ENCODE results near the gene EIF4EBP3. TPM values are rescaled to one million over a fixed set of nuclear protein-coding genes. Genes with fewer than 3 reads are reported as not detected.

The EIF4EBP3 gene
- total and polyA plus RNA-seq, 4 donors, result 1.4 to 55.8 (median 8.0) TPM

- Histone ChIP-seq H3K27me3 (ENCODE audit: control insufficient read depth in 4 of 4, insufficient read depth in 4 of 4, low read length in 3 of 4) (no peaks in the 10 kb centered on the region), H3K36me3 (ENCODE audit: control insufficient read depth in 4 of 4, insufficient read depth in 3 of 4, low read depth in 1 of 4, low read length in 3 of 4) (peaks cover 1 to 12% (median 8%) of the 10 kb centered on the region in 4 donors), H3K9me3 (ENCODE audit: control insufficient read depth in 4 of 4, low read length in 3 of 4) (no peaks in the 10 kb centered on the region), H3K9ac (ENCODE audit: low read depth in 1 of 2, low read length in 2 of 2) (no peak overlapping the region), H3K4me3 (ENCODE audit: low read depth in 1 of 3, low read length in 3 of 3) (no peak overlapping the region), H3K27ac (ENCODE audit: low read depth in 1 of 2, low read length in 2 of 2) (no peak overlapping the region), H3K4me1 (ENCODE audit: control insufficient read depth in 4 of 4, insufficient read depth in 4 of 4, low read length in 3 of 4) (peaks cover 0 to 26% (median 8%) of the 10 kb centered on the region in 4 donors)
- no peak for DNase-seq (ENCODE audit: low spot score)
- whole genome bisulfite sequencing, result 90% methylated on average over 1 of the region's 1 CpG
- no peak for TF ChIP-seq JUND (IDR thresholded peaks at IDR 0.05)
- no peak for TF ChIP-seq HNF4A (conservative IDR thresholded peaks at IDR 0.05)
- no peak for TF ChIP-seq TAF1 (conservative IDR thresholded peaks at IDR 0.05)
- TF ChIP-seq YY1 (IDR thresholded peaks at IDR 0.05), result no peak
- no peak for TF ChIP-seq NR2F2 (IDR thresholded peaks at IDR 0.05)
- no peak for TF ChIP-seq RXRA (IDR thresholded peaks at IDR 0.05)
- no peak for TF ChIP-seq MAX (IDR thresholded peaks at IDR 0.05)
- no peak for TF ChIP-seq GABPA (IDR thresholded peaks at IDR 0.05 in 1 of 2, conservative IDR thresholded peaks at IDR 0.05 in 1 of 2)
- no peak for TF ChIP-seq FOXA2 (IDR thresholded peaks at IDR 0.05)
- TF ChIP-seq EGR1 (IDR thresholded peaks at IDR 0.05; ENCODE audit: low read depth in 2 of 2), result no peak
- no peak for TF ChIP-seq SP1 (IDR thresholded peaks at IDR 0.05)
- TF ChIP-seq FOXA1 (IDR thresholded peaks at IDR 0.05), result no peak
- no peak for TF ChIP-seq ZBTB33 (IDR thresholded peaks at IDR 0.05)
- TF ChIP-seq RAD21 (IDR thresholded peaks at IDR 0.05), result no peak
These were observed 48.9 kb upstream of the EIF4EBP3 start for GRCh38 chr5:140498591-140498990.

GRCh38 chr5:140502834-140503233 is 44.6 kb upstream of the EIF4EBP3 start:
- H3K4me3 ChIP-seq (ENCODE audit: low read depth in 1 of 3, low read length in 3 of 3), result no peak overlapping the region
- WGBS, result 96% methylated on average over 2 of the region's 2 CpGs
- TF ChIP-seq FOXA1 (IDR thresholded peaks at IDR 0.05) (no peak), ZBTB33 (IDR thresholded peaks at IDR 0.05) (no peak), TAF1 (conservative IDR thresholded peaks at IDR 0.05) (no peak), EGR1 (IDR thresholded peaks at IDR 0.05; ENCODE audit: low read depth in 2 of 2) (no peak), SP1 (IDR thresholded peaks at IDR 0.05) (no peak), JUND (IDR thresholded peaks at IDR 0.05) (no peak), HNF4A (conservative IDR thresholded peaks at IDR 0.05) (no peak), MAX (IDR thresholded peaks at IDR 0.05) (no peak), HNF4G (IDR thresholded peaks at IDR 0.05) (no peak), YY1 (IDR thresholded peaks at IDR 0.05) (no peak), ATF3 (IDR thresholded peaks at IDR 0.05) (no peak), REST (IDR thresholded peaks at IDR 0.05) (no peak), FOXA2 (IDR thresholded peaks at IDR 0.05) (no peak), RAD21 (IDR thresholded peaks at IDR 0.05) (no peak), CTCF (IDR thresholded peaks at IDR 0.05; ENCODE audit: low read depth, low read length, missing input control) (no peak)
- H3K27ac ChIP-seq (ENCODE audit: low read depth in 1 of 2, low read length in 2 of 2), result no peak overlapping the region
- peaks cover 0 to 11% (median 6%) of the 10 kb centered on the region in 4 donors for H3K4me1 ChIP-seq (ENCODE audit: control insufficient read depth in 4 of 4, insufficient read depth in 4 of 4, low read length in 3 of 4)
- H3K9ac ChIP-seq (ENCODE audit: low read depth in 1 of 2, low read length in 2 of 2), result no peak overlapping the region
- no peaks in the 10 kb centered on the region for H3K27me3 ChIP-seq (ENCODE audit: control insufficient read depth in 4 of 4, insufficient read depth in 4 of 4, low read length in 3 of 4)
- H3K36me3 ChIP-seq (ENCODE audit: control insufficient read depth in 4 of 4, insufficient read depth in 3 of 4, low read depth in 1 of 4, low read length in 3 of 4), result peaks cover 5 to 27% (median 25%) of the 10 kb centered on the region in 4 donors
- no peak for DNase-seq (ENCODE audit: low spot score)
- no peaks in the 10 kb centered on the region for H3K9me3 ChIP-seq (ENCODE audit: control insufficient read depth in 4 of 4, low read length in 3 of 4)
